K562 (cell line): ENCODE measurements around the gene DCST1. TPM values are rescaled to one million over a fixed set of nuclear protein-coding genes. Genes with fewer than 3 reads are reported as not detected.

Source experiments
- CEBPZ ChIP-seq: fragments of 150-350 bp; IDR thresholded peaks from 2 replicates; pipeline ENCODE4 v1.6.1; 2014; ENCODE audit warnings: low read depth, mild to moderate bottlenecking, low read length, borderline replicate concordance
- GTF2F1 ChIP-seq: IDR thresholded peaks from 2 replicates; pipeline ENCODE4 v1.6.1; 2011; ENCODE audit warnings: low read depth, low read length, improper control_type of control experiment
- GTF3C2 ChIP-seq: IDR thresholded peaks from 3 replicates; pipeline ENCODE4 v1.6.1; 2011; ENCODE audit warnings: borderline replicate concordance, mild to moderate bottlenecking, moderate library complexity; ENCODE audit not compliant: insufficient read length; ENCODE audit errors: extremely low read depth
- NEUROD1 ChIP-seq: fragments of 150-350 bp; IDR thresholded peaks from 2 replicates; pipeline ENCODE4 v1.6.1; 2014; ENCODE audit warnings: borderline replicate concordance, low read length, low read depth; ENCODE audit not compliant: partially characterized antibody
- NFE2 ChIP-seq: IDR thresholded peaks from 2 replicates; pipeline ENCODE4 v1.6.1; 2014; ENCODE audit warnings: antibody characterized with exemption, low read depth
- SRF ChIP-seq, 2 experiments: fragments of 250-450, 450-650 bp in 1 of 2; sonication (Bioruptor Pico) in 1 of 2; sonication (generic) in 1 of 2; formaldehyde crosslinking; IDR thresholded peaks; 2 replicates each; pipeline versions ENCODE4 v1.5.0 to v1.5.1; 2020 to 2022; ENCODE audit warnings: mild to moderate bottlenecking in 1 of 2, missing genetic modification reagents in 1 of 2
- XRCC4 ChIP-seq: IDR thresholded peaks from one replicate; pipeline ENCODE4 v1.6.1; 2011; ENCODE audit not compliant: insufficient read depth, insufficient read length; ENCODE audit errors: extremely low read depth
- ZNF140 ChIP-seq: fragments of 250-450 bp; sonication (Bioruptor Pico); IDR thresholded peaks from 2 replicates; pipeline ENCODE4 v1.8.0; 2021; ENCODE audit warnings: moderate library complexity, mild to moderate bottlenecking, inconsistent platforms
- ZNF212 ChIP-seq: fragments of 450-650 bp; formaldehyde crosslinking; IDR thresholded peaks from 2 replicates; pipeline ENCODE4 v1.4.0; 2020; ENCODE audit warnings: mild to moderate bottlenecking
- polyA plus RNA-seq, 8 experiments: library from polyadenylated mRNA; depleted of rRNA in 4 of 8; stranded (reverse) in 5 of 8; unstranded in 3 of 8; fragments of >200 nt; fragmentation: Nextera tagmentation in 2 of 8; fragmentation: Illumina TruSeq in 1 of 8; extraction: Ambion mirVana in 2 of 8; extraction: Trizol in 1 of 8; gene quantifications; 2 replicates each; pipeline versions ENCODE4 v1.2.1 to v1.2.3, GENCODE V29; 2011 to 2014; ENCODE audit warnings: inconsistent platforms in 1 of 8, missing spikeins in 1 of 8
- total RNA-seq, 7 experiments: library from RNA; depleted of rRNA in 6 of 7; stranded (reverse); fragments of >200 nt in 6 of 7; fragmentation: Illumina TruSeq in 2 of 7; extraction: Trizol in 2 of 7; gene quantifications; 2 replicates each; pipeline versions ENCODE4 v1.2.1 to v1.2.3, GENCODE V29; 2011 to 2021; ENCODE audit warnings: low replicate concordance in 1 of 7
- TF ChIP-seq, protein P1 (sequence below), 2 experiments: IDR thresholded peaks in 1 of 2; conservative IDR thresholded peaks in 1 of 2; 2 replicates each; pipeline ENCODE4 v1.6.1; 2016; ENCODE audit warnings: low read depth in 2 of 2, mild to moderate bottlenecking in 1 of 2, missing compliant biosample characterization in 1 of 2, missing genetic modification characterization in 1 of 2, moderate library complexity in 1 of 2
- TF ChIP-seq, protein P2 (sequence below): sonication (generic); formaldehyde crosslinking; IDR thresholded peaks from 2 replicates; pipeline ENCODE4 v1.8.1; 2023; ENCODE audit warnings: mild to moderate bottlenecking, missing genetic modification reagents

Gene DCST1
- total and polyA plus RNA-seq, 9 of the 15 experiments (the other 6 are each of a cell fraction or from before 2014, with no cell fraction given) = not detected

DNA sequence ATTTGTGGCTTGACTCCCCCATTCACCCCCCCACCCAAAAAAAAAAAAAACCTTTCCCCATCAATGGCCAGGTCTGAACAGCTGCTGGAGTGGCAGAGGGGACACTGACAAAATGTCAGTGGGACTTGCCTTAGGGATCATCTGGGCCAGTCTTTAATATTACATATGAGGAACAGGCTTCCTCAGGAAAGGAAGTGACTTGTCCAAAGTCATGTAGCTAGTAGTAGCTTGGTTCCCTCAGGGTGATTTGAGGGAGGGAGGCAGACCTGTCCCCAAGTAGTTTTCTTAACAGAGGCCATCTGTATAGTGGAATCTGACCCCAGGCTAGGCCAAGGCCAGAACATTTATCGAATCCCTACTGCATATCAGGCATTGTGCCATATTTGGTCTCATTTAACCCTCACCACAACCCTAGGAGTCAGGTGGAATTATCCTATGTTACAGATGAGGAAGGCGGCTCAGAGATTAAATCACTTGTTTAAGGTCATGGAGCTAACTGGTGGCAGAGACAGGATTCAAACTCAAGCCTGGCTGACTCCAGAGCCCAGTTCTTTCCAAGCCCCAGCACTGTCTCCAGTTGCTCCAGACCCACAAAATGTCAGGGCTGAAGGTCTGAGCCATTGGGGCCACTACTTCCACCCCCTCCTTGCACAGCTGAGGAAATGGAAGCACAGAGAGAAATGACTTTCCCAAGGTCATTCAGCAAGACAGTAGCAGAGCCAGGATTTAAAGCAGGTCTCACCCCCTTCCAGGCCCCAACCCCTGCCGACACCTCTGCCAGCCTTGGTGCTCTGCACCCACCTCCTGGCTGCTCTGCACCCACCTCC lies 20.6 kb upstream of the DCST1 start (continued):
- TF ChIP-seq, protein P1, sequence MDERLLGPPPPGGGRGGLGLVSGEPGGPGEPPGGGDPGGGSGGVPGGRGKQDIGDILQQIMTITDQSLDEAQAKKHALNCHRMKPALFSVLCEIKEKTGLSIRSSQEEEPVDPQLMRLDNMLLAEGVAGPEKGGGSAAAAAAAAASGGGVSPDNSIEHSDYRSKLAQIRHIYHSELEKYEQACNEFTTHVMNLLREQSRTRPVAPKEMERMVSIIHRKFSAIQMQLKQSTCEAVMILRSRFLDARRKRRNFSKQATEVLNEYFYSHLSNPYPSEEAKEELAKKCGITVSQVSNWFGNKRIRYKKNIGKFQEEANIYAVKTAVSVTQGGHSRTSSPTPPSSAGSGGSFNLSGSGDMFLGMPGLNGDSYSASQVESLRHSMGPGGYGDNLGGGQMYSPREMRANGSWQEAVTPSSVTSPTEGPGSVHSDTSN (CRISPR knock-in tag; IDR thresholded peaks at IDR 0.05; ENCODE audit: low read depth) = no peak
- TF ChIP-seq, protein P1 (tag; conservative IDR thresholded peaks at IDR 0.05; ENCODE audit: low read depth) = no peak
- TF ChIP-seq, protein P2, sequence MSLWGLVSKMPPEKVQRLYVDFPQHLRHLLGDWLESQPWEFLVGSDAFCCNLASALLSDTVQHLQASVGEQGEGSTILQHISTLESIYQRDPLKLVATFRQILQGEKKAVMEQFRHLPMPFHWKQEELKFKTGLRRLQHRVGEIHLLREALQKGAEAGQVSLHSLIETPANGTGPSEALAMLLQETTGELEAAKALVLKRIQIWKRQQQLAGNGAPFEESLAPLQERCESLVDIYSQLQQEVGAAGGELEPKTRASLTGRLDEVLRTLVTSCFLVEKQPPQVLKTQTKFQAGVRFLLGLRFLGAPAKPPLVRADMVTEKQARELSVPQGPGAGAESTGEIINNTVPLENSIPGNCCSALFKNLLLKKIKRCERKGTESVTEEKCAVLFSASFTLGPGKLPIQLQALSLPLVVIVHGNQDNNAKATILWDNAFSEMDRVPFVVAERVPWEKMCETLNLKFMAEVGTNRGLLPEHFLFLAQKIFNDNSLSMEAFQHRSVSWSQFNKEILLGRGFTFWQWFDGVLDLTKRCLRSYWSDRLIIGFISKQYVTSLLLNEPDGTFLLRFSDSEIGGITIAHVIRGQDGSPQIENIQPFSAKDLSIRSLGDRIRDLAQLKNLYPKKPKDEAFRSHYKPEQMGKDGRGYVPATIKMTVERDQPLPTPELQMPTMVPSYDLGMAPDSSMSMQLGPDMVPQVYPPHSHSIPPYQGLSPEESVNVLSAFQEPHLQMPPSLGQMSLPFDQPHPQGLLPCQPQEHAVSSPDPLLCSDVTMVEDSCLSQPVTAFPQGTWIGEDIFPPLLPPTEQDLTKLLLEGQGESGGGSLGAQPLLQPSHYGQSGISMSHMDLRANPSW (CRISPR knock-in tag) = no peak
- TF ChIP-seq CEBPZ (no peak), NEUROD1 (no peak), GTF3C2 (no peak), SRF (CRISPR knock-in tag; IDR thresholded peaks at IDR 0.05) (peak in 1 of 2 experiments; percentile 80; a peak in 2 of 4 replicates), GTF2F1 (no peak), ZNF140 (CRISPR knock-in tag) (no peak), ZNF212 (CRISPR knock-in tag) (no peak), XRCC4 (no peak), NFE2 (no peak)
